HL-60 (cell line): ENCODE measurements around the gene NPB.

Experiments used
- GABPA ChIP-seq: IDR thresholded peaks from 2 replicates; pipeline ENCODE4 v1.6.1; 2012; ENCODE audit warnings: low read depth
- POLR2AphosphoS5 ChIP-seq: IDR thresholded peaks from 2 replicates; pipeline ENCODE4 v1.6.1; 2012; ENCODE audit warnings: low read depth
- SPI1 ChIP-seq: IDR thresholded peaks from 2 replicates; pipeline ENCODE4 v1.6.1; 2012; ENCODE audit warnings: low read depth, mild to moderate bottlenecking, borderline replicate concordance
- TF ChIP-seq, protein P1 (sequence below): IDR thresholded peaks from one replicate; pipeline ENCODE4 v1.5.1; 2011; ENCODE audit warnings: low read length, control low read depth, inconsistent platforms; ENCODE audit not compliant: insufficient read depth
- TF ChIP-seq, protein P2 (sequence below): IDR thresholded peaks from 2 replicates; pipeline ENCODE4 v1.6.1; 2012; ENCODE audit warnings: low read depth; ENCODE audit not compliant: insufficient replicate concordance

DNA sequence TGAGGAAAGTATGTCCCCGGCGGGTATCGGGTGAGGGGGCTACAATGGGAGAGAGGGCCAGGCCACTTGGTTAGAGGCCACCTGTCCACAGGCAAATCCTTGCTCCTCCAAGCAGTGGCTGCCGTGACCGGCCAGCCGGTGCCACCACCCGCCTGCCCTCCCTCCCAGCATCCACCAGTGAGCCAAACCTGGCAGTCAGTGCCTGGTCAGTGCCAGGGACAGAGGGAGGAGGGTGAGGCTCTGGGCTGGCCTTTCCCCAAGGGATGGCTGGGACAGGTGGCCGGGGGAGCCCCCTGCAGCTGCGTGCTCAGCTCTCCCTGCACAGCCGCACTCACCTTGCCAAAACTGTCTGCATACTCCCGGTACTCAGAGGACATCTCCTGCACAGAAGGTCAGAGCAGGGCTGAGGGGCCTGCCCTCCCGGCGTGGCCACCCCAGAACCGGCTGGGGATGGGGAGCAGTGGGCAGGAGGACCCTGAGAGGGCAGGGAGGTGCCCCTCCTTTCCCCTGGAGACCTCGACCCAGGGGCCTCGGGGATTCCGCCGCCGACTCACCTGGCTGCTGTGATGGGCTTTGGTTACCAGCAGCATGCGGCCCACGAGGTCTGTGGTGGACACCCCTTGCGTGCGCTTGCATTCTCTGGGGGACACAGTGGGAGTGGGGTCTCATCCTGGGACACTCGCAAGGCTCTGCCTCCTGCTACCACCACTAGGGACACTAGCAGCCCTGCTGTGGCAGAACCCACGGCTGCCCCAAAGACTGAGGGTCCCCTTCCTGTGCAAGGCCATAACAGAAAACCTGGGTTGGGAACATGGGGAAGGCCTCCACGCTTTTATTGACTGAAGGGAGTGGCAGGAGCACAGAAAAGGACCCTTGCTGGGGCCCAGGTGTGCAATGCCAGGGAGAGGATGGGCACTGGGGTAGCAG lies 5.4 kb downstream of the NPB start:
- TF ChIP-seq, protein P1, sequence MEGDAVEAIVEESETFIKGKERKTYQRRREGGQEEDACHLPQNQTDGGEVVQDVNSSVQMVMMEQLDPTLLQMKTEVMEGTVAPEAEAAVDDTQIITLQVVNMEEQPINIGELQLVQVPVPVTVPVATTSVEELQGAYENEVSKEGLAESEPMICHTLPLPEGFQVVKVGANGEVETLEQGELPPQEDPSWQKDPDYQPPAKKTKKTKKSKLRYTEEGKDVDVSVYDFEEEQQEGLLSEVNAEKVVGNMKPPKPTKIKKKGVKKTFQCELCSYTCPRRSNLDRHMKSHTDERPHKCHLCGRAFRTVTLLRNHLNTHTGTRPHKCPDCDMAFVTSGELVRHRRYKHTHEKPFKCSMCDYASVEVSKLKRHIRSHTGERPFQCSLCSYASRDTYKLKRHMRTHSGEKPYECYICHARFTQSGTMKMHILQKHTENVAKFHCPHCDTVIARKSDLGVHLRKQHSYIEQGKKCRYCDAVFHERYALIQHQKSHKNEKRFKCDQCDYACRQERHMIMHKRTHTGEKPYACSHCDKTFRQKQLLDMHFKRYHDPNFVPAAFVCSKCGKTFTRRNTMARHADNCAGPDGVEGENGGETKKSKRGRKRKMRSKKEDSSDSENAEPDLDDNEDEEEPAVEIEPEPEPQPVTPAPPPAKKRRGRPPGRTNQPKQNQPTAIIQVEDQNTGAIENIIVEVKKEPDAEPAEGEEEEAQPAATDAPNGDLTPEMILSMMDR: no peak
- TF ChIP-seq POLR2AphosphoS5 (no peak), SPI1 (no peak), GABPA (no peak)
- TF ChIP-seq, protein P2, sequence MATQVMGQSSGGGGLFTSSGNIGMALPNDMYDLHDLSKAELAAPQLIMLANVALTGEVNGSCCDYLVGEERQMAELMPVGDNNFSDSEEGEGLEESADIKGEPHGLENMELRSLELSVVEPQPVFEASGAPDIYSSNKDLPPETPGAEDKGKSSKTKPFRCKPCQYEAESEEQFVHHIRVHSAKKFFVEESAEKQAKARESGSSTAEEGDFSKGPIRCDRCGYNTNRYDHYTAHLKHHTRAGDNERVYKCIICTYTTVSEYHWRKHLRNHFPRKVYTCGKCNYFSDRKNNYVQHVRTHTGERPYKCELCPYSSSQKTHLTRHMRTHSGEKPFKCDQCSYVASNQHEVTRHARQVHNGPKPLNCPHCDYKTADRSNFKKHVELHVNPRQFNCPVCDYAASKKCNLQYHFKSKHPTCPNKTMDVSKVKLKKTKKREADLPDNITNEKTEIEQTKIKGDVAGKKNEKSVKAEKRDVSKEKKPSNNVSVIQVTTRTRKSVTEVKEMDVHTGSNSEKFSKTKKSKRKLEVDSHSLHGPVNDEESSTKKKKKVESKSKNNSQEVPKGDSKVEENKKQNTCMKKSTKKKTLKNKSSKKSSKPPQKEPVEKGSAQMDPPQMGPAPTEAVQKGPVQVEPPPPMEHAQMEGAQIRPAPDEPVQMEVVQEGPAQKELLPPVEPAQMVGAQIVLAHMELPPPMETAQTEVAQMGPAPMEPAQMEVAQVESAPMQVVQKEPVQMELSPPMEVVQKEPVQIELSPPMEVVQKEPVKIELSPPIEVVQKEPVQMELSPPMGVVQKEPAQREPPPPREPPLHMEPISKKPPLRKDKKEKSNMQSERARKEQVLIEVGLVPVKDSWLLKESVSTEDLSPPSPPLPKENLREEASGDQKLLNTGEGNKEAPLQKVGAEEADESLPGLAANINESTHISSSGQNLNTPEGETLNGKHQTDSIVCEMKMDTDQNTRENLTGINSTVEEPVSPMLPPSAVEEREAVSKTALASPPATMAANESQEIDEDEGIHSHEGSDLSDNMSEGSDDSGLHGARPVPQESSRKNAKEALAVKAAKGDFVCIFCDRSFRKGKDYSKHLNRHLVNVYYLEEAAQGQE: no peak
